C4-2B (cell line): ENCODE results near the gene PAGR1.
"Not testable (repeated sequence)": the region's sequence is repeated elsewhere in the genome, so short reads cannot be mapped to it uniquely, and the experiment has no call there.

Source experiments
- H3K27ac ChIP-seq: fragments of 450-650 bp; 2 replicates; pipeline ENCODE4 v1.5.1; 2017
- ZFX ChIP-seq: fragments of 450-650 bp; IDR thresholded peaks from 2 replicates; pipeline ENCODE4 v1.6.1; 2017
- TF ChIP-seq, protein P1 (sequence below): fragments of 450-650 bp; conservative IDR thresholded peaks from 2 replicates; pipeline ENCODE4 v1.5.1; 2017; ENCODE audit warnings: mild to moderate bottlenecking

Gene PAGR1

GRCh38 chr16:29790183-29790948, 25.6 kb upstream of the PAGR1 start, which contains the start of gene KIF22:
KIF22 (plus strand) TSS chr16:29790751; CDS start chr16:29790760, 9 bp downstream.
- TF ChIP-seq ZFX = peak; percentile 43; the same call in 1 of the 2 replicates
- TF ChIP-seq, protein P1, sequence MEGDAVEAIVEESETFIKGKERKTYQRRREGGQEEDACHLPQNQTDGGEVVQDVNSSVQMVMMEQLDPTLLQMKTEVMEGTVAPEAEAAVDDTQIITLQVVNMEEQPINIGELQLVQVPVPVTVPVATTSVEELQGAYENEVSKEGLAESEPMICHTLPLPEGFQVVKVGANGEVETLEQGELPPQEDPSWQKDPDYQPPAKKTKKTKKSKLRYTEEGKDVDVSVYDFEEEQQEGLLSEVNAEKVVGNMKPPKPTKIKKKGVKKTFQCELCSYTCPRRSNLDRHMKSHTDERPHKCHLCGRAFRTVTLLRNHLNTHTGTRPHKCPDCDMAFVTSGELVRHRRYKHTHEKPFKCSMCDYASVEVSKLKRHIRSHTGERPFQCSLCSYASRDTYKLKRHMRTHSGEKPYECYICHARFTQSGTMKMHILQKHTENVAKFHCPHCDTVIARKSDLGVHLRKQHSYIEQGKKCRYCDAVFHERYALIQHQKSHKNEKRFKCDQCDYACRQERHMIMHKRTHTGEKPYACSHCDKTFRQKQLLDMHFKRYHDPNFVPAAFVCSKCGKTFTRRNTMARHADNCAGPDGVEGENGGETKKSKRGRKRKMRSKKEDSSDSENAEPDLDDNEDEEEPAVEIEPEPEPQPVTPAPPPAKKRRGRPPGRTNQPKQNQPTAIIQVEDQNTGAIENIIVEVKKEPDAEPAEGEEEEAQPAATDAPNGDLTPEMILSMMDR = peak; percentile 90
- peak within 1 kb of the TSS; percentile 91 for H3K27ac ChIP-seq

DNA sequence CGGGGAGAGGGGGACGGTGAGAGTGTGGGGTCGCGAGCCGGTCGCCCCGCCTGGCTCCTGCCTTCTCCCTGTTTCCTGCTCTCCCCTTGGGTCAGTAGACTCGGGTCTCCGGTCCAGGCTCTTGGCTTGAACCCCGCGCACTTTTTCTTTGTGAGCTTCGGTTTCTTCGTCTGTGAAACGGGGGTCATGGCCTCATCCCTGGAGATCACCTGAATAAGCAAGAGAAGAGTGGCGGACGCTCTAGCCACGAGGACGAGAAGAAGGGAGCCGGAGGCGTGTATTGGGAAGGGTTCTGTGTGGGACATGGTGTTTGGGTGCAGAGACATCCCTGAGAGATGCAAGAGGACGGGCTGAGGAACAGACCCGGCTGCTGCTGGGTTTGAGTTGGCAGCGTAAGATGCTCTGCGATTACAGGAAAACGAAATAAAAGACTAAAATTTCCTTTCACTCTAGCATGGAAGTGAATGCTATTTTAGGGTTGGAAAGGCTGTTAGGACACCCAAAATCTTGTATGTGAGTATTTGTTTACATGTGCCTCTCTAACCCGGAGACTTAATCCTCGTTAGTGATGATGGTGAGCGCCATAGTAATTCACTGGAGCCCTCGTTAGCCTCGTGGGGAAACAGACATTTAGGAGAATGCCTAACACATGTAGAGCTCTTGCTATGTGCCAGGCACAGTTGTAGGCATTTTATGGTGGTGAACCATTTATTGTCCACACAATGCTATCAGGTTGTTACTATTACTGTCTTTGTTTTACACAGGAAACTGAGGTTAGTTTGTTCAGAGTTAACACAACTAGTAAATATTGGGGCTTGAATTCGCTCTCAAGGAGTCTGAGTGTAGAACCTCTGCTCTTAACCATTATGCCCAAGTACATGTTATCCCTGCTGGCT, 24.8 kb upstream of the PAGR1 start:
- H3K27ac ChIP-seq = peak overlapping the region; percentile 91
- TF ChIP-seq, protein P1 = no peak
- TF ChIP-seq ZFX = no peak

- H3K27ac ChIP-seq = peak overlapping the region; percentile 91; the same call in 1 of the 2 replicates
Observed at GRCh38 chr16:29791845-29792807, 23.8 kb upstream of the PAGR1 start.

DNA sequence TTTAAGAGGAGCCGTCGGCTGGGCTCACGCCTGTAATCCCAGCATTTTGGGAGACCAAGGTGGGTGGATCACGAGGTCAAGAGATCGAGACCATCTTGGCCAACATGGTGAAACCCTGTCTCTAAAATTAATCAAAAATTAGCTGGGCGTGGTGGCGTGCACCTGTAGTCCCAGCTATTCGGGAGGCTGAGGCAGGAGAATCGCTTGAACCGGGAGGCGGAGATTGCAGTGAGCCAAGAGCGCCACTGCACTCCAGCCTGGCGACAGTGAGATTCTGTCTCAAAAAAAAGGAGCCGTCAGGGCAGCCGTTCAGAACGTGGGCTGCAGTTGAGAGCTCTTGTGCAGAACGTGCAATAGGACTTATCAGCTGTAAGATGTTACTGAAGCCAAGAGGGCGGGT, 22.8 kb upstream of the PAGR1 start:
- H3K27ac ChIP-seq = not testable (repeated sequence)

More at GRCh38 chr16:29791845-29792807, 23.8 kb upstream of the PAGR1 start:
- TF ChIP-seq ZFX = no peak
- TF ChIP-seq, protein P1 = no peak

GRCh38 chr16:29794231-29794710, 21.7 kb upstream of the PAGR1 start:
- no peak overlapping the region; the same call in 1 of the 2 replicates for H3K27ac ChIP-seq
- TF ChIP-seq, protein P1 = no peak
- TF ChIP-seq ZFX = no peak

DNA sequence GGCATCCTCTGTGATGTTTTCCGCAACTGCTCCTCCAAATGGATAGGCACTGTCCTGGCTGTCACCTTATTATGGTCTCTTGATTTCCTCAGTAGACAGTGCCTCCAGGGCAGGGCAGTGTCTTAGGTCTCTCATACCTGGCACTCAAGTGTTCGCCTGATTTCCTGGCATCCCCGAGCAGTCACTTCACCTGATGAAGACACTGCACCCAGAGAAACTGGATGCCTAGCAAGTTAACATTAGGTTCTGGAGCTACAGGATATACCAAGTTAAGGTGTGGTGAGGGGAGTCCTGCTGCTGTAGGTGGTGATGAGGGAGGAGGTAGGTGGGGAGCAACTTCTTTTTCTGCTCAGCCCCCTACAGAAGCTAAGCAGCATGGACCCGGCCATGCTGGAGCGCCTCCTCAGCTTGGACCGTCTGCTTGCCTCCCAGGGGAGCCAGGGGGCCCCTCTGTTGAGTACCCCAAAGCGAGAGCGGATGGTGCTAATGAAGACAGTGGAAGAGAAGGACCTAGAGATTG, 13.5 kb upstream of the PAGR1 start:
- no peak overlapping the region for H3K27ac ChIP-seq
- TF ChIP-seq ZFX = no peak
- TF ChIP-seq, protein P1 = no peak

GRCh38 chr16:29804020-29804419, 11.9 kb upstream of the PAGR1 start:
- TF ChIP-seq, protein P1 = no peak
- TF ChIP-seq ZFX = no peak
- peak overlapping the region; percentile 94 for H3K27ac ChIP-seq
